Kasumi-1 (cell line): Measurements from ENCODE around the gene MKI67.
"Not testable (repeated sequence)": the region's sequence is repeated elsewhere in the genome, so short reads cannot be mapped to it uniquely, and the experiment has no call there.

Experiments used
- DNase-seq, 2 experiments: peaks; one replicate each; lab custom pipeline; 2025; lab: John Stamatoyannopoulos, UW

The MKI67 gene

GRCh38 chr10:128110339-128110738, 15.9 kb downstream of the MKI67 start:
- DNase-seq = no peak

- DNase-seq = no peak
Observed at GRCh38 chr10:128109707-128110106, 16.5 kb downstream of the MKI67 start.

- DNase-seq = no peak
Observed at GRCh38 chr10:128105383-128105782, 20.8 kb downstream of the MKI67 start.

GRCh38 chr10:128103229-128103714, 23.0 kb downstream of the MKI67 start:
- DNase-seq = no peak

- DNase-seq = no peak
Observed at GRCh38 chr10:128102480-128103228, 23.6 kb downstream of the MKI67 start.

- no peak for DNase-seq
Observed at GRCh38 chr10:128101901-128102300, 24.3 kb downstream of the MKI67 start.

GRCh38 chr10:128099901-128100300, 26.3 kb downstream of the MKI67 start:
- no peak for DNase-seq

GRCh38 chr10:128098631-128099030, 27.6 kb downstream of the MKI67 start:
- DNase-seq = no peak

GRCh38 chr10:128097783-128098182, 28.4 kb downstream of the MKI67 start:
- no peak for DNase-seq

- no peak for DNase-seq
Observed at GRCh38 chr10:128096486-128097199, 29.6 kb downstream of the MKI67 start.

GRCh38 chr10:128095753-128096469, 30.3 kb downstream of the MKI67 start:
- no peak for DNase-seq

GRCh38 chr10:128095027-128095752, 31.0 kb downstream of the MKI67 start:
- DNase-seq = no peak

- not testable (repeated sequence) for DNase-seq
Observed at GRCh38 chr10:128094596-128094995, 31.6 kb downstream of the MKI67 start.

- DNase-seq = no peak
Observed at GRCh38 chr10:128092454-128092853, 33.8 kb downstream of the MKI67 start.

GRCh38 chr10:128091636-128092210, 34.5 kb downstream of the MKI67 start:
- DNase-seq = no peak

- no peak for DNase-seq
Observed at GRCh38 chr10:128087884-128088709, 38.1 kb downstream of the MKI67 start.

- no peak for DNase-seq
Observed at GRCh38 chr10:128087146-128087883, 38.9 kb downstream of the MKI67 start.

GRCh38 chr10:128086003-128086863, 40.0 kb downstream of the MKI67 start:
- no peak for DNase-seq

- DNase-seq = no peak
Observed at GRCh38 chr10:128084991-128085390, 41.2 kb downstream of the MKI67 start.
